ENCODE measurements around the gene SYTL3. TPM values are rescaled to one million over a fixed set of nuclear protein-coding genes. Genes with fewer than 3 reads are reported as not detected.

Gene SYTL3
- total and polyA plus RNA-seq, 10 of the 15 experiments (the other 5 are each of a cell fraction or from before 2014, with no cell fraction given), result 3.3 to 12.1 (median 6.9) TPM

- TF ChIP-seq ZBTB11 (CRISPR knock-in tag; IDR thresholded peaks at IDR 0.05) (no peak), ZNF274 (IDR thresholded peaks at IDR 0.05; ENCODE audit: insufficient read depth, insufficient read length) (no peak), PML (IDR thresholded peaks at IDR 0.05; ENCODE audit: low read length) (no peak), SMAD1 (IDR thresholded peaks at IDR 0.05; ENCODE audit: low read depth, partially characterized antibody) (no peak), IKZF1 (conservative IDR thresholded peaks at IDR 0.05) (peak; percentile 15; the same call in 1 of the 2 replicates), EZH2 (IDR thresholded peaks at IDR 0.05; ENCODE audit: borderline replicate concordance, control insufficient read depth, low read depth, low read length) (no peak), PRDM15 (CRISPR knock-in tag; IDR thresholded peaks at IDR 0.05) (no peak), GATAD2B (conservative IDR thresholded peaks at IDR 0.05; ENCODE audit: low read depth) (no peak), IKZF2 (IDR thresholded peaks at IDR 0.05) (peak in 1 of 2 experiments; percentile 26; a peak in 1 of 4 replicates), NR2F1 (conservative IDR thresholded peaks at IDR 0.05) (no peak), SREBF2 (IDR thresholded peaks at IDR 0.05; ENCODE audit: low read length) (no peak), E4F1 (IDR thresholded peaks at IDR 0.05; ENCODE audit: borderline replicate concordance, partially characterized antibody) (no peak), CBX3 (IDR thresholded peaks at IDR 0.05; ENCODE audit: borderline replicate concordance, low read depth) (no peak)
Observed at GRCh38 chr6:158686791-158687381, 37.0 kb downstream of the SYTL3 start (continued).

Measured in GM12878 (cell line).